CD4-positive, alpha-beta T cell (primary cell): ENCODE data around the gene NTRK2. TPM values are rescaled to one million over a fixed set of nuclear protein-coding genes. Genes with fewer than 3 reads are reported as not detected.

Experiments used
- ATAC-seq: fragments of 200-7000 bp; cut with Tn5 transposase; one replicate; pipeline ENCODE4 v1.10.0; 2022; ENCODE audit warnings: mild to moderate bottlenecking; ENCODE audit not compliant: poor library complexity
- CTCF ChIA-PET: fragments of 350-600 bp; sonication (Branson Sonifier 250); formaldehyde crosslinking; loops from one replicate; lab custom pipeline; 2021; ENCODE audit warnings: antibody characterized with exemption, inconsistent platforms; lab: Charles Lee
- POLR2A ChIA-PET: fragments of 350-600 bp; sonication (Branson Sonifier 250); formaldehyde crosslinking; loops from one replicate; lab custom pipeline; 2021; ENCODE audit warnings: antibody characterized with exemption, inconsistent platforms; lab: Charles Lee
- DNase-seq, 14 experiments: peaks; one replicate each; pipeline ENCODE4 v3.0.0-alpha.2; 2013 to 2020; ENCODE audit warnings: mixed read lengths in 2 of 14
- H3K27ac ChIP-seq, 2 donors: one replicate each; pipeline versions ENCODE4 v1.5.1 to v1.7.0; 2013; ENCODE audit warnings: low read length in 2 of 2, low read depth in 1 of 2, mild to moderate bottlenecking in 1 of 2
- H3K27me3 ChIP-seq, 2 experiments: 1 replicate in 1 of 2; 2 replicates in 1 of 2; pipeline versions ENCODE4 v1.6.1 to v1.7.0; 2013; ENCODE audit warnings: low read length in 2 of 2, control low read depth in 1 of 2, mild to moderate bottlenecking in 1 of 2, moderate library complexity in 1 of 2; ENCODE audit not compliant: insufficient read depth in 2 of 2, control insufficient read depth in 1 of 2
- H3K36me3 ChIP-seq: one replicate; pipeline ENCODE4 v1.6.1; 2013; ENCODE audit warnings: low read length, control low read depth; ENCODE audit not compliant: insufficient read depth
- H3K4me1 ChIP-seq: one replicate; pipeline ENCODE4 v1.6.1; 2013; ENCODE audit warnings: low read length, control low read depth; ENCODE audit not compliant: insufficient read depth
- H3K4me3 ChIP-seq: one replicate; pipeline ENCODE4 v1.5.1; 2013; ENCODE audit warnings: mild to moderate bottlenecking, low read length, moderate library complexity
- H3K9me3 ChIP-seq, 2 experiments: 1 replicate in 1 of 2; 2 replicates in 1 of 2; pipeline versions ENCODE4 v1.6.1 to v1.7.0; 2013; ENCODE audit warnings: low read length in 2 of 2, mild to moderate bottlenecking in 2 of 2, control low read depth in 1 of 2, moderate library complexity in 1 of 2; ENCODE audit not compliant: control insufficient read depth in 1 of 2, insufficient read depth in 1 of 2
- H3K27ac Mint-ChIP-seq: one replicate; pipeline ENCODE4 v1.8.0; 2020; ENCODE audit warnings: mixed read lengths
- H3K27me3 Mint-ChIP-seq: one replicate; pipeline ENCODE4 v1.8.0; 2021; ENCODE audit warnings: mixed read lengths
- H3K36me3 Mint-ChIP-seq: one replicate; pipeline ENCODE4 v1.8.0; 2021; ENCODE audit warnings: low read depth, mixed read lengths
- H3K4me1 Mint-ChIP-seq: one replicate; pipeline ENCODE4 v1.8.0; 2021; ENCODE audit warnings: low read depth, mixed read lengths
- H3K4me3 Mint-ChIP-seq: one replicate; pipeline ENCODE4 v1.8.0; 2020; ENCODE audit warnings: mild to moderate bottlenecking, mixed read lengths
- H3K9me3 Mint-ChIP-seq: one replicate; pipeline ENCODE4 v1.8.0; 2020; ENCODE audit warnings: mixed read lengths
- intact Hi-C, 2 experiments: fragments of 100-400 bp; cut with DNase I in 1 of 2; cut with micrococcal nuclease in 1 of 2; formaldehyde crosslinking; loops; one replicate each; pipeline versions ENCODE4 v1.15.1 to v1.9.0; 2023 to 2025; cut with DNase I, micrococcal nuclease
- total RNA-seq, 174 experiments: library from RNA in 2 of 174; stranded (reverse) in 2 of 174; gene quantifications; one replicate each; pipeline ENCODE4 v1.2.3 and lab custom pipeline; 2021 to 2026
- TF ChIP-seq, protein P1 (sequence below): fragments of 200-600 bp; IDR thresholded peaks from one replicate; pipeline ENCODE4 v1.8.0; 2022; ENCODE audit warnings: antibody characterized with exemption, mild to moderate bottlenecking

Gene NTRK2
- total RNA-seq, 2 experiments from 2014 or later, result 0.06 to 0.14 TPM

DNA sequence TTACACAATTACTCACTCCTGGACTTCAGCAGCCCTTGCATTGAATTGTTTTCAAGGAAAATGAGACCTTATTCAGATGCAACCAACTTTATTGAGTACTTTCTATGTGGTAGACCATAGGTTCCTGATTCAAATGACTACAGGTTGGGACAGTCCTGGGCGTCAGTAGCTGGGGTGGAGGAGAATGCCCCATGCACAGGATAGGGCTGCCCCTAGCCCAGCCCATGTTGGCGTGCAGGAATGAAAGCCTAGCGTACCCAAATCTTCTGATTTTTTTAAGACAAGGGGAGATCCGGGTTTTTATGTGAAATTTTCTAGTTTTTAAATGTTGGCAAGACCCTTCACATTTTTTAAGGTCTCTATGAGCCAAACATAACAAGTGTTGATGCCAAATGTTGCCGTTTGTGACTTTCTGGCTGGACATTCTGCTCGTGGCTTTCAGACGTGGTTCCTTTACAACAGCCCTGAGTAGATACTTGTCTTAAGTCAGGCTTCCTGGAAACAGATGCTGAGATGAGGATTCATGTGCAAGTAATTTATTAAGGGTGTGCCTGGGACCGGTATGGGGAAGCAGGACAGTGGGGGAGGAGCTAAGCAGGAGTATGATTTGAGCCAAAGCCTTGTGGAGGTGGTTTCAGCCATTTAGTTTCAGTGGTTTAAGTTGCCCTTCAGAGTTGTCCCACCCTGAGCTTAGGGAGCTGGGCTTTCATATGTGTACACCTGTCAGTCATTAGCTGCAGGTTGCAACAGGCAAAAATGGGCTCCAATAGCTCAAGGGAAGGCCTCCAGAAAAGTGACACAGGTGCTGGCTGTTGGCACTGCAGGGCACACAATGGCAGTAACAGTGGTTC lies 154.1 kb downstream of the NTRK2 start:
- Mint-ChIP-seq H3K36me3 (no peaks in the 10 kb centered on the region), H3K27ac (no peak overlapping the region), H3K27me3 (peaks cover 7% of the 10 kb centered on the region), H3K9me3 (no peaks in the 10 kb centered on the region), H3K4me1 (no peaks in the 10 kb centered on the region), H3K4me3 (no peak overlapping the region)
- peaks cover 0 to 2% of the 10 kb centered on the region in 2 experiments for H3K9me3 ChIP-seq
- ChIA-PET POLR2A (no interaction called here), CTCF (no interaction called here)
- no peak for DNase-seq
- H3K4me1 ChIP-seq, result no peaks in the 10 kb centered on the region
- intact Hi-C loops, result no loop called here
- TF ChIP-seq, protein P1, sequence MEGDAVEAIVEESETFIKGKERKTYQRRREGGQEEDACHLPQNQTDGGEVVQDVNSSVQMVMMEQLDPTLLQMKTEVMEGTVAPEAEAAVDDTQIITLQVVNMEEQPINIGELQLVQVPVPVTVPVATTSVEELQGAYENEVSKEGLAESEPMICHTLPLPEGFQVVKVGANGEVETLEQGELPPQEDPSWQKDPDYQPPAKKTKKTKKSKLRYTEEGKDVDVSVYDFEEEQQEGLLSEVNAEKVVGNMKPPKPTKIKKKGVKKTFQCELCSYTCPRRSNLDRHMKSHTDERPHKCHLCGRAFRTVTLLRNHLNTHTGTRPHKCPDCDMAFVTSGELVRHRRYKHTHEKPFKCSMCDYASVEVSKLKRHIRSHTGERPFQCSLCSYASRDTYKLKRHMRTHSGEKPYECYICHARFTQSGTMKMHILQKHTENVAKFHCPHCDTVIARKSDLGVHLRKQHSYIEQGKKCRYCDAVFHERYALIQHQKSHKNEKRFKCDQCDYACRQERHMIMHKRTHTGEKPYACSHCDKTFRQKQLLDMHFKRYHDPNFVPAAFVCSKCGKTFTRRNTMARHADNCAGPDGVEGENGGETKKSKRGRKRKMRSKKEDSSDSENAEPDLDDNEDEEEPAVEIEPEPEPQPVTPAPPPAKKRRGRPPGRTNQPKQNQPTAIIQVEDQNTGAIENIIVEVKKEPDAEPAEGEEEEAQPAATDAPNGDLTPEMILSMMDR, result no peak
- no peak for ATAC-seq
- no peaks in the 10 kb centered on the region for H3K27me3 ChIP-seq
- H3K36me3 ChIP-seq, result no peaks in the 10 kb centered on the region
- no peak overlapping the region for H3K27ac ChIP-seq
- H3K4me3 ChIP-seq, result no peak overlapping the region

DNA sequence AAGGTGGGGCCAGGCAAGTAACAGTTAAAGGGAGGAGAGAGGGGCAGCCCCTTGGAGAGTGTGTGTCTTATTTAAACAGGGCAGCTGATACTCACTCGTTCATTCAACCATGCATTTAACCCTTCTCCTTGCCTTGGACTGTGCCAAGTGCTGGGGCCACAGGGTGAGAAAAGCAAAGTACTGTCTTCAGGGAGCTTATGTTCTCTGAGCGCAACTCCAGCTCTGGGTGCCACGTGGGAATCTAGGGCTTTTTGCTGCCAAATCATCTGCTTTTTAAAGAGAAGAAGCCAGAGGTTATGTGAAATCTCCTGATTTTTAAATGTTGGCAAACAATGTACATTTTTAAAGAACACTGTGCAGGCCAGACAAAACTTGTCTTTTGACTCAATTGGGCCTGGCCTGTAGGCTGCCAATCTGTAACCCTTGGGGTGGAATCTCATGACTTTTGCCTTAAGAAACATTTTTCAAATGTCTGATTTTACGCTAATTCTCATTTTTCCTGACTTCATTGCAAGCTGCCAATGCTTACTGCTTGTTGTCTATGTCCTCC lies 157.8 kb downstream of the NTRK2 start:
- no peak for DNase-seq
- H3K36me3 Mint-ChIP-seq, result no peaks in the 10 kb centered on the region
- no peaks in the 10 kb centered on the region for H3K4me1 Mint-ChIP-seq
- Histone ChIP-seq H3K4me1 (no peaks in the 10 kb centered on the region), H3K36me3 (no peaks in the 10 kb centered on the region), H3K27me3 (no peaks in the 10 kb centered on the region), H3K9me3 (no peaks in the 10 kb centered on the region), H3K4me3 (no peak overlapping the region), H3K27ac (no peak overlapping the region)
- H3K9me3 Mint-ChIP-seq, result no peaks in the 10 kb centered on the region
- TF ChIP-seq, protein P1, result no peak
- ChIA-PET POLR2A (no interaction called here), CTCF (no interaction called here)
- peaks cover 7% of the 10 kb centered on the region for H3K27me3 Mint-ChIP-seq
- intact Hi-C loops, result no loop called here
- no peak for ATAC-seq
- no peak overlapping the region for H3K4me3 Mint-ChIP-seq
- no peak overlapping the region for H3K27ac Mint-ChIP-seq

- TF ChIP-seq, protein P1, result no peak
- H3K4me1 ChIP-seq, result no peaks in the 10 kb centered on the region
- no peak for DNase-seq
- H3K36me3 Mint-ChIP-seq, result no peaks in the 10 kb centered on the region
- no peaks in the 10 kb centered on the region for H3K4me1 Mint-ChIP-seq
- no peak overlapping the region for H3K27ac ChIP-seq
- H3K9me3 Mint-ChIP-seq, result no peaks in the 10 kb centered on the region
- H3K27ac Mint-ChIP-seq, result no peak overlapping the region
- H3K27me3 ChIP-seq, result no peaks in the 10 kb centered on the region
- peaks cover 7% of the 10 kb centered on the region for H3K27me3 Mint-ChIP-seq
- no peak for ATAC-seq
- intact Hi-C loops, result no loop called here
- H3K4me3 ChIP-seq, result no peak overlapping the region
- ChIA-PET CTCF (no interaction called here), POLR2A (no interaction called here)
- H3K4me3 Mint-ChIP-seq, result no peak overlapping the region
- no peaks in the 10 kb centered on the region for H3K36me3 ChIP-seq
- H3K9me3 ChIP-seq, result no peaks in the 10 kb centered on the region
Measured at GRCh38 chr9:84828046-84828445, 158.5 kb downstream of the NTRK2 start.
